Inferior parietal cortex (tissue), 1 donor: ENCODE data around the gene CAMKMT.

Experiments used
- DNase-seq: peaks from one replicate; pipeline ENCODE4 v3.0.0-alpha.2; 2016; ENCODE audit errors: extremely low spot score

The CAMKMT gene

DNA sequence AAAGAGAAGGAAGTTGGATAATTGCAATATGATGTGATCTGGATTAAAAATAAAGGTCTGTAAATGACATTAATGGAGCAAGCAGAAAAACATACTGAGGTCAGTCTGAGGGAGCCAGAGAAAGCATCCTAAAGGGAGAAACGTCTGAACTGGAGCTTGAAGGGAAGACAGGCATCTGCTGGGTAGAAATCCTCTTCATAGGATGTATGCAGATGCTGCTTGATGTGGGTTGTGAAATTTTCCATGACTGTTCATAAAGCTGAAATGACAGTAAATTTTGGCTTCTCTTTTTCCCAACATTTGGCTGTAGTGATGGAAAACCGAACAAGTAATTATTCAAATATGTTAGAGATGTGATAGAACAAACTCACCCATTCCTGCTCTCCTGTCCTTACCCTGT is 287.6 kb downstream of the CAMKMT start:
- DNase-seq = no peak

DNA sequence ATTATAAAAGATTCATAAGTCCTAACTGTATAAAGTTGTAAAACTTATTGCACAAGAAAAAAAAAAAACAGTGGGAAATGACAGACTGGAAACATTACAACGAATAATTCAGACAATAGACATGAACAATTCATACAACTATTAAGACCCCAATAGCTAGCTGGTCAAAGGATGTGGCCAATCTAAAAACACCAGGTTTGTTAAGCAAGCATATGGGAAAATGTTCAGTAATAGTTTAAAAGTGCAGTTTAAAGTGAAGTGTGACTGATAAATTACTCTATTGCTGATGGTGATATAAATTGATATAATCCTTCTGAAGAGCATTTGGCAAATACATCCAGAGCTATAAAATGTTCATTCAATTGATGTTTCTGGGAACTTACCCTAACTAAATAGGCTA is 289.0 kb downstream of the CAMKMT start:
- no peak for DNase-seq

DNA sequence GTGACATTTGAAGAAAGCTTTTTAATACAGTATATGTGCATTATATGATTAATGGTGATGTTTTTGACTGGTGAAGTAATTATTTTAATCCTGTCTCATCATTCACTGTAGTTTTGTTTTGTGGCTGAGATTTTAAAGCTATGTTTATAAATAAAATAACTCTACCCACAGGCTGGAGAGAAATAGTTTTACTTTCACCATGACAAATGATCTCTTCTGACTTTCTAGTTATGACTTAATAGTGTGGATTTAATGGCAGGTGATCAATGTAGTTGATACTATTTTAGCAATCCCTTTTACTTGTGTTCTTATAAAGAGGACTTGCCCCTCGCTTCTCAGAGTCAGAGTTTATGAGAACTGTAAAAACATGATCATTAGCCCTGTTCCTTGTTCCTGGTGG is 290.2 kb downstream of the CAMKMT start:
- no peak for DNase-seq

- DNase-seq = no peak
These were observed 291.0 kb downstream of the CAMKMT start for GRCh38 chr2:44652701-44653100.

GRCh38 chr2:44655401-44655864 is 293.7 kb downstream of the CAMKMT start:
- DNase-seq = no peak

GRCh38 chr2:44656460-44656859 is 294.7 kb downstream of the CAMKMT start:
- no peak for DNase-seq

DNA sequence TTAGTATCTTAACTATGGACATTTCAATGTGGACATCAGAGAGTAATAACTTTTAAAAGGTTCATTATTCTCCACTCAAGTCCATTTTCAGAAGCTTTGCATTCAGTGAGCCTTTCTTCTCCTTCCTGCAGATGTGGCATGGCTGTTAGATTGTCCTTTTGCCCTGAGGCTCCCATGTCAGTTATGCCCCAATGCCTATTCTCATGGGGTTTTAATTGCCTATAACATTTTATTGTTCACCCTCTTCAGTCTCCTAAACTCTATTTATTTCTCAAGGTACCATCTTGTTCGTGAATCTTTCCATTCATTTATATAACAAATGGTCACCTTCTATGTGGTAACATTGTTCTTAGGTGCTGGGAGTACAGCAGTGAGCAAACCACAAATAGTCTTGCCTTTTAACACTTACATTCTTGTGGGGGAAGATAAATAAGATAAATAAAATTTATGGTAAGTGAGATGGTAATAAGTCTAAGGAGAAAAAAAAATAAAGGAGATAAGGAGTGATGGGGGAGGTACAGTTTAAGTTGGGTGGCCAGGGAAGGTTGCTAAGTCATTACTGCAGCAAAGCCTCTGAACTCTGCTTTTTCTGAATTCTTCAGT is 301.8 kb downstream of the CAMKMT start:
- no peak for DNase-seq

DNA sequence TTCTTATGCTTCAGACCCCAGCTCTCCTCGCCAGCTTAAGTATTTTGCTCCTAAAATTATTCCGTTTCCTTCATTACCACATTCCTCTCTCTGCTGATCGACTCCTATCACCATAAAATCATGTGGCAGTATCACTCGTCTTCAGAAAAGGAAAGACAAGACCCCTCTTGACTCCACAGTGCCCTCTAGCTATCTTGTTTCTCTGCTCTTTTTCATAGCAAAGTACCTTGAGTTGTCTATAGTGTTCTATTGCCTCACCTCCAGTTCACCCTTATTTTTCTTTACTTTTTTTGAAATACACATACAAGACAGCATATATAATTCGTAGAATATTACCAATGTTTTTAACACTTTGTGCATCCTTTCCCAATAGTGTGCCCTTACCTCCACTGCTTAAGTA is 306.6 kb downstream of the CAMKMT start:
- DNase-seq = no peak

DNA sequence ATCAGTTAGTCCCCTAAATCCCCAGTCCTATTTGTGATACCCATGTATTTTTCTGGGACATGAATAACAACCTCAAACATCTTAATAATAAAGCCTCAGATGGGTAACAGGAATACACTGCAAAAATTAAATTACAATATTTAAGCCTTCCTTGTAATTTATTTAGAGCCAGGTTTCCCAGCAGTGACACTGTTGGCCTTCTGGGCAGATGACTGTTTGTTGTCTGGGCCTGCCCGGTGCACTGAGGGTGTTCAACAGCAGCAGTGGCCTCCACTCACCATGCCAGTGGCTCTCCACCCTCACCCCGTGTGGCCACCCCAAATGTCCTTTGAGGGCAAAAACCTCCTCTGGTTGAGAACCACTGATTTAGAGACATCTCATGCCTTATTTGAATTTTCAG is 309.5 kb downstream of the CAMKMT start:
- DNase-seq = no peak

- no peak for DNase-seq
These were observed 310.2 kb downstream of the CAMKMT start for GRCh38 chr2:44671916-44672315.

DNA sequence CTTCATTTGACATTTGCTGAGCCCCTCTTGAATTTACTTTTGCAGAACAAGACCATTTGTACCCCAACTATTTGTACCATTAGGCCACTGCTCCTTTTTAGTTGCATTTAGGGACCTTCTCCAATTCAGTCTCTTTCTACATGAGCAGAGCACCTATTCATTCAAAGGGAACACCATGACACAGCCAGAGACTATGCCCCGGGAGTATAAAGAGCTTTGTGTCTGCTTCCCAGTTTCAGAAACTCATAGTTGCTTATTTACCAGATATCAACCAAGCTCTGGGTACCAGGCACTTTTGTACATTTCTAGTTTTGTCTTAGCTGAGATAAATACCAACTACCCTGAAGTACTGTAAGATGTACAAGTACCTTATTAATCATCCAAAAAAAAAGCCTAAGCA is 310.7 kb downstream of the CAMKMT start:
- DNase-seq = peak; percentile 17

DNA sequence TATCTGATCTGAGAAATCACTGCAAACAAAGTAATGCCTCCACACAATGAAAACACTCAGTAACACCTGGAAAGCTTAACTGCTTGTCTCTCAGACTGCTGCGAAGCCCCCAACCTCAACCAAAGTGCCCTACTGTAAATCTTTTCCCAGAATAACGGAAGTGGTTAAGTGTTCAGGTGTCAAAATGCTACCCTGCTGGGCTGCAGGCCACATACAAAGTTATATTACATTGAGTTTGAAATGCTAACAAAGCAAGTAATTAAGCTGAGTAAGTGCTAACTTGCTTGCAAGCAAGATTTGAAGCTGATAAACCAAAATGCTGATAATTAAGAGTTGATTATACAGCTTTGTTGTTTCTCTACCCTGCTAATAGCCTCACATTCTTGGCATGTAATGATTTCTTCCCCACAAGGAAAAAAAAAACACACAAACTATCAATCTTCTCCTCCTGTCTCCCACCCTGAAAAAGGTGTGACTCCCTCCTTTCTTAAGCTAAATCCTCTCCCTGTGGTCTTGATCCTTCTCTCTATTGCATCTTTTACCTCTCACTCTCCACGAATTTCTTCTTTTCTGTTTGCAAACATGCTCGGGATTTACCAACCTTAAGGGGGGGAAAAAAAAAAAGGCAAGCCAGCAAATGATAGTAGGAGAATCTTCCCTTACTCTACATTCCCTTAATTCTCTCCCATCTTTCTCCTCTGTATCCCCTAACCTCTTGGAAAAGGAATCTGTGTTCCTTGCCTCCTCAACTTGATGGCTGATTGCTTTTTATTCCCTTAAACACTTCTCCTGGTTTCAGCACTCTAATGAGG is 312.9 kb downstream of the CAMKMT start:
- no peak for DNase-seq

- no peak for DNase-seq
These were observed 314.6 kb downstream of the CAMKMT start for GRCh38 chr2:44676379-44676778.

- DNase-seq = no peak
These were observed 317.8 kb downstream of the CAMKMT start for GRCh38 chr2:44679584-44679983.

GRCh38 chr2:44679990-44680389 is 318.2 kb downstream of the CAMKMT start:
- DNase-seq = no peak

- DNase-seq = no peak
These were observed 318.8 kb downstream of the CAMKMT start for GRCh38 chr2:44680424-44680971.

DNA sequence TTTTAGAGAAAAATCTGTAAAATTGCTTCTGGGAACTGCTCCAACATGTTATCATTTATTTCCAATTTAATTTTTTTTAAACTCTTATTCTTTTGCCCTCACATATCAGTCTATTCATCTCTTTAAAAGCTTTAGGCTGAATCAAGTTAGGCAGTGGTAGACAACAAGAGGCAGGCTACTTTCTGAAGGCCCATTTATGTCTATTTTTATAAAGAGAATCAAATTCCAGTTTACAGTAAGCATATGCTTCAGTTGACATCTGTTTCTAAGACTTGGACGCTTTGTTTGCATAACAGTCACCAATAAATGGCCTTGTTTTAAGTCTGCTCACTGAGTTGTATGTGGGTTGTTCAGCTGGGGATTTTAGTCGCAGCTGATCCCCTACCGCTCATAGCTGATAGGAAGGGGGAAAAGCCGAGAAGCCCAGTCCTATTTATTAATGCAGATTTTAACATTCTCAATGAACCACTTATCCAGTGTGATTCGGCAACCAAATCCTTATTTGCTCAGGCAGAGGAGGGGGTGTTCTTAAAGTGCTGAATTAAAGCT is 319.3 kb downstream of the CAMKMT start:
- DNase-seq = no peak

GRCh38 chr2:44682459-44682858 is 320.7 kb downstream of the CAMKMT start:
- no peak for DNase-seq

DNA sequence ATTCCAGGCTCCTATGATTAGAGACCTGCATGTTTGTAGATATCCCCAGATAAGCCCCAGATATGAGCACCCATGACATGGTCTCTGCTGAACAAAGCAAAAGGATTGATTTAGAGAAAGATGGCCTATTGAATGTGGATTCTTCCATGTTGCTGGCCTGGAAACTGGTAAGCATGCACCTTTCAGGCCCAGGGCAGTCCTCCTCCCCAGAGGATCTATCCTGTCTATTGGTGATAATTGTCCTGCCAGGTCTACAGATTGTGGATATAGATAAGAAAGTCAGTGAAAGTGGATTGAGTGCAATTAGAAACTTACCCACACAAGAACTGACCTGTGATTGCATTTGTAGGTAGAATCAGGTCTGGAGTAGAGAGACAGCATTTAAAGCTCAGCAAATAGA is 322.8 kb downstream of the CAMKMT start:
- no peak for DNase-seq

- DNase-seq = no peak
These were observed 324.8 kb downstream of the CAMKMT start for GRCh38 chr2:44686561-44686960.

DNA sequence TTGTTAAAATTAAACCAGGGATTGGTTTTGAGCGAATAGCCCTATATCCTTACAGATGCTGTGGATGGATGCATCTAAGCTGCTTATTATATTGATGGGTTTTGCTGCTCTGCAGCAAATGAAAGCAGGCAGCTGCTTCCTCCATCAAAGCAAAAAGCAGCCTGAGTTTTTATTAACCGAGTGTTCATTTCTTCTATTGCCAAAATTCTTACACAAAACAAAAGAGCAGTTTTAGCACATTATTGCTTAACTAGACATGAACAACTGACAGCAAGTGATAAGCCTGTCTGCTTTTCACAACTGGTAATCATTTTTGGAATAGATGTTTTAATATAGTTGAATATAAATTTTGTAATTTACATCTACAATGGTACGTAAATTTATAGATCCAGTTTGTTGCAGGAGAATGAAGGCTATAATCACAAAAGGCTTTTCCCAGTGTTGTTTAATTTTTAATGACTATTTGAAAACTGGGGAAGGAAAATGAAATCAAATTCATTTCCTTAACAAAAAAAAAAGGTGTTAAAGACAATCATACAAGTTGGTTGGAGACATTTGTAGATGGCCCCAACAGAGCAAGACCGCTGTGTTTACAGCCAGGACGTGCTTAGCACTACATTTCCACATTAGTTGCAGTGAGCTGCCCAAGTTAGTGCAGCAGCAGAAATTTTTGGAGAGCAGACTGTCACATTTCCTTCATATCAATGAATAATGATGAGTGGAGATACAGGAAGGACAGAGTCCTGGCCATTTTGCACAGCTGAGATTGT is 326.1 kb downstream of the CAMKMT start:
- DNase-seq = no peak
